A673 (cell line): ENCODE results near the gene OTOGL. TPM values are rescaled to one million over a fixed set of nuclear protein-coding genes. Genes with fewer than 3 reads are reported as not detected.

Experiments used
- BruUV-seq: library from RNA; stranded (reverse); fragments of 400-500 nt; replicated peaks from 2 replicates; lab custom pipeline; 2021; lab: Mats Ljungman, UMichigan
- CTCF ChIA-PET: fragments of 300-600 bp; sonication (Branson Sonifier 250); formaldehyde crosslinking; loops from one replicate; lab custom pipeline; 2022; ENCODE audit warnings: antibody characterized with exemption; lab: Charles Lee
- POLR2A ChIA-PET: fragments of 300-600 bp; sonication (Branson Sonifier 250); formaldehyde crosslinking; loops from one replicate; lab custom pipeline; 2022; ENCODE audit warnings: antibody characterized with exemption; ENCODE audit not compliant: low non-redundant PET; lab: Charles Lee
- DNase-seq: peaks from one replicate; pipeline ENCODE4 v3.0.0-alpha.2; 2015; ENCODE audit warnings: low spot score
- H3K27ac ChIP-seq: fragments of 200-600 bp; sonication (generic); 2 replicates; pipeline ENCODE4 v1.5.1; 2016; ENCODE audit warnings: mixed run types, low read depth, mild to moderate bottlenecking, mixed read lengths, antibody characterized with exemption, low read length; ENCODE audit not compliant: poor library complexity, severe bottlenecking
- H3K27me3 ChIP-seq: fragments of 200-600 bp; sonication (generic); replicated peaks from 2 replicates; pipeline ENCODE4 v1.6.1; 2017; ENCODE audit warnings: mixed run types, low read depth, mild to moderate bottlenecking, mixed read lengths, antibody characterized with exemption, low read length; ENCODE audit not compliant: insufficient read depth, poor library complexity
- H3K36me3 ChIP-seq: fragments of 200-600 bp; sonication (generic); 2 replicates; pipeline ENCODE4 v1.6.1; 2016; ENCODE audit warnings: mixed run types, mild to moderate bottlenecking, mixed read lengths, antibody characterized with exemption, low read length; ENCODE audit not compliant: insufficient read depth, poor library complexity, severe bottlenecking
- H3K4me1 ChIP-seq: fragments of 200-600 bp; sonication (generic); 2 replicates; pipeline ENCODE4 v1.6.1; 2017; ENCODE audit warnings: mixed run types, mild to moderate bottlenecking, mixed read lengths, antibody characterized with exemption, low read length; ENCODE audit not compliant: insufficient read depth, poor library complexity, severe bottlenecking
- H3K4me3 ChIP-seq: fragments of 200-600 bp; sonication (generic); 2 replicates; pipeline ENCODE4 v1.5.1; 2016; ENCODE audit warnings: low read depth, mixed run types, mild to moderate bottlenecking, mixed read lengths, low read length; ENCODE audit not compliant: poor library complexity, severe bottlenecking
- H3K9me3 ChIP-seq: fragments of 200-600 bp; sonication (generic); 2 replicates; pipeline ENCODE4 v1.6.1; 2016; ENCODE audit warnings: mixed run types, low read depth, mild to moderate bottlenecking, mixed read lengths, antibody characterized with exemption, low read length; ENCODE audit not compliant: poor library complexity, severe bottlenecking
- EZH2 ChIP-seq: fragments of 200-600 bp; sonication (generic); IDR thresholded peaks from 2 replicates; pipeline ENCODE4 v1.6.1; 2017; ENCODE audit warnings: borderline replicate concordance, low read depth, mild to moderate bottlenecking, mixed read lengths, antibody characterized with exemption, low read length; ENCODE audit not compliant: poor library complexity, severe bottlenecking
- intact Hi-C: fragments of 100-400 bp; cut with micrococcal nuclease; formaldehyde crosslinking; loops from one replicate; pipeline ENCODE4 v1.10.0; 2022; ENCODE audit not compliant: unreplicated experiment
- total RNA-seq: library from RNA; stranded (reverse); gene quantifications from 2 replicates; pipeline ENCODE4 v1.2.3, GENCODE V29; 2021
- TF ChIP-seq, protein P1 (sequence below): fragments of 300-800, 200-600 bp; sonication (generic); conservative IDR thresholded peaks from 2 replicates; pipeline ENCODE4 v1.5.1; 2017; ENCODE audit warnings: low read depth, mild to moderate bottlenecking, antibody characterized with exemption, low read length, moderate library complexity, mixed read lengths

The OTOGL gene
- total RNA-seq, 1 experiment from 2014 or later = 0.73 TPM

DNA sequence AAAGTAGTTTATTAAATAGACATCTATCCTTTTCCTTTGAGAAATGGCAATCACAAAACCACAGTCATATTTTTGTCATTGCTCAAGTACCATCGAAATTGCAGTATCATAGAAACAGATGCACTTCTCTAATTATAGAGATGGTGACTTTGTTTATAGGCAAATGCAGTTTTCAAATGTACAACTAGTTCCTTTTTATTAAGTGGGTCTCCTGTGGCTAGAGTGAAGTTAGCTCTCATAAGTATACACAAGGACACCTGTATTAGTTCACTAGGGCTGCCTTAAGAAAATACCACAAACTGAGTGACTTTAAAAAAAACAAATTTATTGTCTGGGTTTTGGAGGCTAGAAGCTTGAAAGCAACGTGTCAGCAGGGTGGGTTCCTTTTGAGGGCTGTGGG, 62.8 kb downstream of the OTOGL start:
- no peaks in the 10 kb centered on the region for H3K36me3 ChIP-seq
- TF ChIP-seq EZH2 = no peak
- TF ChIP-seq, protein P1, sequence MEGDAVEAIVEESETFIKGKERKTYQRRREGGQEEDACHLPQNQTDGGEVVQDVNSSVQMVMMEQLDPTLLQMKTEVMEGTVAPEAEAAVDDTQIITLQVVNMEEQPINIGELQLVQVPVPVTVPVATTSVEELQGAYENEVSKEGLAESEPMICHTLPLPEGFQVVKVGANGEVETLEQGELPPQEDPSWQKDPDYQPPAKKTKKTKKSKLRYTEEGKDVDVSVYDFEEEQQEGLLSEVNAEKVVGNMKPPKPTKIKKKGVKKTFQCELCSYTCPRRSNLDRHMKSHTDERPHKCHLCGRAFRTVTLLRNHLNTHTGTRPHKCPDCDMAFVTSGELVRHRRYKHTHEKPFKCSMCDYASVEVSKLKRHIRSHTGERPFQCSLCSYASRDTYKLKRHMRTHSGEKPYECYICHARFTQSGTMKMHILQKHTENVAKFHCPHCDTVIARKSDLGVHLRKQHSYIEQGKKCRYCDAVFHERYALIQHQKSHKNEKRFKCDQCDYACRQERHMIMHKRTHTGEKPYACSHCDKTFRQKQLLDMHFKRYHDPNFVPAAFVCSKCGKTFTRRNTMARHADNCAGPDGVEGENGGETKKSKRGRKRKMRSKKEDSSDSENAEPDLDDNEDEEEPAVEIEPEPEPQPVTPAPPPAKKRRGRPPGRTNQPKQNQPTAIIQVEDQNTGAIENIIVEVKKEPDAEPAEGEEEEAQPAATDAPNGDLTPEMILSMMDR = no peak
- CTCF ChIA-PET = no interaction called here
- no peak for DNase-seq
- no peaks in the 10 kb centered on the region for H3K27me3 ChIP-seq
- intact Hi-C loops = no loop called here
- POLR2A ChIA-PET = no interaction called here
- H3K4me1 ChIP-seq = no peaks in the 10 kb centered on the region
- no peaks in the 10 kb centered on the region for H3K9me3 ChIP-seq
- no peak overlapping the region for H3K4me3 ChIP-seq
- H3K27ac ChIP-seq = no peak overlapping the region
- no TSS peak for BruUV-seq

DNA sequence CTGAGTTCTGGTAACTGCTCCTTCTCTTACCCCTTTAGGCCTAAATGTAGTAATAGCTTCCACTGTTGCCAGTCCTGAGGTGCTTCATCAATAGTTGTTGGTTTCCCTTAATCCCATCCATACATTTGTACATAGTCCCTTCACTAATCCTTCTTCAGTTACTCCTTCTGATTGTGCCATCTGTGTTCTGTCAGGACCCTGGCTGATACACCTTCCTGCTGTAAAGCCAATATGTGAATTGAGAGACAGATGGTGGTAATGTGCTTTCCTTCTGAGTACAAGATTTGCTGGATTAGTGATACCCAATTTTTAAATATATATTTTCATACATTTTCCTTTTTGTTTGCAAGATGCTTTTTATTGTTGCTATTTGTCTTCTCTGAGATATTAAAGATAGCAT, 66.4 kb downstream of the OTOGL start:
- Histone ChIP-seq H3K4me3 (no peak overlapping the region), H3K27ac (no peak overlapping the region), H3K36me3 (no peaks in the 10 kb centered on the region), H3K27me3 (no peaks in the 10 kb centered on the region), H3K9me3 (no peaks in the 10 kb centered on the region), H3K4me1 (no peaks in the 10 kb centered on the region)
- ChIA-PET CTCF (no interaction called here), POLR2A (no interaction called here)
- no peak for TF ChIP-seq EZH2
- TF ChIP-seq, protein P1 = no peak
- no TSS peak for BruUV-seq
- no peak for DNase-seq
- intact Hi-C loops = no loop called here

DNA sequence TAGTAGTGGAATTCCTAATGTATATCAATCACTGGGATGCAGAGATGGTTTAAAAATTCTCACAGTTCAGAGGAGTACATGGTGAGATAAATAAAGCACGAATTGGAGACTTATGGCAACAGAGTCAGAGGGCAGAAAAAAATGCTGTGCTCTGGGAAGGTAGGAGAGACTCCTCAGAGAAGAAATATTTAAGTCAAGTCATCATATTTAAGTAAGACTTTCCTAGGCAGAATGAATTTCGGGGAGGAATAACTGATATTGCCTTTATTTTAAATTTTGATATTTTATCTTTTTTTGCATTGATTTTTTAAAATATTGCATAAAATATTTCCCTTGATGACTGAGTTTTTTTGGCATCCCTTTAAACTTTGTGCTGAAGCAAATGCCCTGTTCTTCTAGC, 67.4 kb downstream of the OTOGL start:
- BruUV-seq = no TSS peak
- Histone ChIP-seq H3K9me3 (no peaks in the 10 kb centered on the region), H3K27ac (no peak overlapping the region), H3K4me3 (no peak overlapping the region), H3K27me3 (no peaks in the 10 kb centered on the region), H3K36me3 (no peaks in the 10 kb centered on the region), H3K4me1 (no peaks in the 10 kb centered on the region)
- CTCF ChIA-PET = no interaction called here
- intact Hi-C loops = no loop called here
- no peak for DNase-seq
- POLR2A ChIA-PET = no interaction called here
- no peak for TF ChIP-seq EZH2
- TF ChIP-seq, protein P1 = no peak
